Muscle layer of colon (tissue), 2 donors: ENCODE data around the gene EFNA5.

Source experiments
- H3K27ac ChIP-seq: one replicate; pipeline ENCODE4 v1.7.0; 2013; ENCODE audit warnings: low read depth, mild to moderate bottlenecking, low read length, moderate library complexity
- H3K27me3 ChIP-seq, 2 donors: one replicate each; pipeline ENCODE4 v1.7.0; 2013; ENCODE audit warnings: low read length in 2 of 2, mild to moderate bottlenecking in 2 of 2; ENCODE audit not compliant: insufficient read depth in 2 of 2, control insufficient read depth in 1 of 2
- H3K36me3 ChIP-seq: one replicate; pipeline ENCODE4 v1.7.0; 2013; ENCODE audit warnings: mild to moderate bottlenecking, low read length; ENCODE audit not compliant: insufficient read depth
- H3K4me1 ChIP-seq: one replicate; pipeline ENCODE4 v1.7.0; 2013; ENCODE audit warnings: mild to moderate bottlenecking, low read length; ENCODE audit not compliant: insufficient read depth
- H3K4me3 ChIP-seq, 2 donors: one replicate each; pipeline ENCODE4 v1.7.0; 2013; ENCODE audit warnings: low read length in 2 of 2, low read depth in 1 of 2, mild to moderate bottlenecking in 1 of 2, moderate library complexity in 1 of 2
- H3K9ac ChIP-seq: one replicate; pipeline ENCODE4 v1.7.0; 2013; ENCODE audit warnings: low read length
- H3K9me3 ChIP-seq: one replicate; pipeline ENCODE4 v1.7.0; 2013; ENCODE audit warnings: mild to moderate bottlenecking, low read length
- donor health status: abdominal sarcoma.
- donor health status: Adenocarcinoma of cecum.

Gene EFNA5

DNA sequence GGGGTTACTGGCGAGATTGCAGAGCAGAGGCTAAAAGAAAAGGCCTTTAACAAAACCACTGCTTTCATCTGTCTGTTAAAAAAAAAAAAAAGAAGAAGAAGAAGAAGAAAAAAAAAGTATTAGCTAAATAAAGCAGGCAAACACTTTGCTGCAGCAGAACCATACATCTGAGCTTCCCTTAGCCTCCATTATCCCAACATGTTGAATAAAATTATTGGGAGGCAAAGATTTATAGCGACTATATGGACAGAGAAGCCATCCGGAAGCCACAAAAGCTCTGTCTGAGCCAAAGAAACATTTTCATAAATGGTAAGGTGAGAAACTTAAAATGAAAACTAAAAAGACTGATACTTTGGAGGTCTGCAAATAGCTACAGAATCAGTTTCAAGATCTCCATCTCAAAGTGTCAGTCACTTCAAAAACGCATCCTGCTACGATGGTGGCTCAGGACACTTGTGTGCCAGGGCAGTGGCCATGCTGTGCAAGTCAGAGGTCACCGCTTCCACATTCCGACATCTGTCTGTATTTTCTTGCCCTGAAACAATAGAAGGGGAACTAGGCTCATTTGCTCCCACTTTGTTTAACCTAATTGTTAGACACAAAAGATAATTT lies 9.6 kb downstream of the EFNA5 start:
- H3K9ac ChIP-seq, result no peak overlapping the region
- no peak overlapping the region for H3K27ac ChIP-seq

GRCh38 chr5:107658528-107658927 lies 12.2 kb downstream of the EFNA5 start:
- no peaks in the 10 kb centered on the region for H3K4me1 ChIP-seq
- no peak overlapping the region for H3K4me3 ChIP-seq
- H3K9me3 ChIP-seq, result no peaks in the 10 kb centered on the region
- no peak overlapping the region for H3K27ac ChIP-seq
- H3K9ac ChIP-seq, result no peak overlapping the region
- no peaks in the 10 kb centered on the region for H3K36me3 ChIP-seq
- H3K27me3 ChIP-seq, result no peaks in the 10 kb centered on the region

More for the DNA sequence above, 9.6 kb downstream of the EFNA5 start:
- Histone ChIP-seq H3K4me1 (no peaks in the 10 kb centered on the region), H3K4me3 (no peak overlapping the region), H3K27me3 (no peaks in the 10 kb centered on the region), H3K36me3 (no peaks in the 10 kb centered on the region), H3K9me3 (no peaks in the 10 kb centered on the region)

DNA sequence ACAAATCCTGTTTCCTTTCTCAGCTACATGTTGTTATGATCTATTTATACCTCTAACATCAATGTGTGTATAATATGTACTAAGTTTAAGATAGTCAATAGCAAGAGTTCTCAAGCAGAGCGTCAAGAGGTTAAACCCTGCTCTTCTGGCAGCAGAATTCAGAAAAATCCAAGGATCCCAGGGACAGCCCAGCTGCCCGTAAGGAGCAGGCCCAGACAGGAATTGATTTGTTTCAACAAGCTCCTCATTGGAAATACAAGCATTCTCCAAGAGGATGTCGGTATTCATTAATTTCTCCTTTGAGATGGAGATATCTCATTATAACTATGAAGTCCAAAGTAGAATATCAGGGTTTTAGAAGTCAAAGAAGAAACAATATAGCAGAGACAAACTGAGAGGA lies 14.9 kb downstream of the EFNA5 start:
- H3K27ac ChIP-seq, result no peak overlapping the region
- H3K9ac ChIP-seq, result no peak overlapping the region
- no peaks in the 10 kb centered on the region for H3K36me3 ChIP-seq
- H3K4me3 ChIP-seq, result no peak overlapping the region
- no peaks in the 10 kb centered on the region for H3K4me1 ChIP-seq
- H3K9me3 ChIP-seq, result no peaks in the 10 kb centered on the region
- H3K27me3 ChIP-seq, result no peaks in the 10 kb centered on the region

- H3K27me3 ChIP-seq, result no peaks in the 10 kb centered on the region
- H3K27ac ChIP-seq, result no peak overlapping the region
- H3K4me3 ChIP-seq, result no peak overlapping the region
- no peak overlapping the region for H3K9ac ChIP-seq
- no peaks in the 10 kb centered on the region for H3K4me1 ChIP-seq
- H3K9me3 ChIP-seq, result no peaks in the 10 kb centered on the region
- no peaks in the 10 kb centered on the region for H3K36me3 ChIP-seq
These were observed 15.9 kb downstream of the EFNA5 start for GRCh38 chr5:107654827-107655226.

DNA sequence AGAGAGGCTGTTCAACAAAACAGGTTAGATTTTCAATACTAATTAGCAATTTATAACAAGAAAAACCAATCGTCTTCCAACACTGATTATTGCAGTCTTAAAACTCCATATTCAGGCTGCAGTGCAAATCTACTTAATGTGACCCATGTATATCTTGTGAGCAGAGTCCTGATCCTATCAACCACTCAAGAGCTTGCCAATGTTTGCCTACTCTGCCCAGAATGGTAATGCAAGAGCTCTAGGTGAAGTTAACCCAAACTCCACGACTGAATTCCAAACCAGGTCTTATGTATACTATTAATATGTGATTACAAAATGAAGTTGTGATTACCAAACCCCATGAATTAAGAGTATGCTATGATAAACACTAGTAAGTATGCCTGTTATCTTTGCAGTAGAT lies 17.1 kb downstream of the EFNA5 start:
- Histone ChIP-seq H3K4me1 (no peaks in the 10 kb centered on the region), H3K27ac (no peak overlapping the region), H3K9ac (no peak overlapping the region), H3K4me3 (no peak overlapping the region), H3K9me3 (no peaks in the 10 kb centered on the region), H3K27me3 (no peaks in the 10 kb centered on the region), H3K36me3 (no peaks in the 10 kb centered on the region)

GRCh38 chr5:107652839-107653607 lies 17.7 kb downstream of the EFNA5 start:
- Histone ChIP-seq H3K27ac (no peak overlapping the region), H3K9ac (no peak overlapping the region), H3K9me3 (no peaks in the 10 kb centered on the region), H3K36me3 (no peaks in the 10 kb centered on the region), H3K27me3 (no peaks in the 10 kb centered on the region), H3K4me1 (no peaks in the 10 kb centered on the region), H3K4me3 (no peak overlapping the region)

GRCh38 chr5:107652408-107652807 lies 18.3 kb downstream of the EFNA5 start:
- Histone ChIP-seq H3K27ac (no peak overlapping the region), H3K4me3 (no peak overlapping the region), H3K36me3 (no peaks in the 10 kb centered on the region), H3K9ac (no peak overlapping the region), H3K4me1 (no peaks in the 10 kb centered on the region), H3K27me3 (no peaks in the 10 kb centered on the region), H3K9me3 (no peaks in the 10 kb centered on the region)

DNA sequence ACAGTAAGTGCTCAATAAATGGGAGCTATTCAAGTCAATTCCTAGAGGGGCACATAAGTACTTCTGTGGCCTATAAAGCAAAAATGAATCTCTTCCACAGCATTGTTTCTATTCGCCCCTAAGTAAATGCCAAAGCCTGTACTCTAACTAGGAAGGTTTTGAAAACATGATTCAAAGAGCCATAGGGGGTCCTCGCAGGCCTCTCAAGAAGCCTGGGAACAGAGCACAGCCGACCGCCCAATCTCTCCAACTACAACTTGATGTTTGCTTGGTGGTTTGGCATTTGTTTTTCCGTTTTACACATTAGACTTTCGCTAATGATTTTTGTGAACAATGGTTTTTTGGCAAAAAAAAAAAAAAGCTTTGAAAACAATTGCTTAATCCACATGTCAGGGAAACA lies 19.4 kb downstream of the EFNA5 start:
- no peak overlapping the region for H3K27ac ChIP-seq
- H3K9ac ChIP-seq, result no peak overlapping the region
- H3K36me3 ChIP-seq, result no peaks in the 10 kb centered on the region
- no peaks in the 10 kb centered on the region for H3K9me3 ChIP-seq
- H3K4me3 ChIP-seq, result no peak overlapping the region
- no peaks in the 10 kb centered on the region for H3K27me3 ChIP-seq
- no peaks in the 10 kb centered on the region for H3K4me1 ChIP-seq

GRCh38 chr5:107646418-107646817 lies 24.3 kb downstream of the EFNA5 start:
- H3K27ac ChIP-seq, result no peak overlapping the region
- no peaks in the 10 kb centered on the region for H3K36me3 ChIP-seq
- H3K27me3 ChIP-seq, result no peaks in the 10 kb centered on the region
- no peak overlapping the region for H3K4me3 ChIP-seq
- H3K9me3 ChIP-seq, result no peaks in the 10 kb centered on the region
- no peak overlapping the region for H3K9ac ChIP-seq
- H3K4me1 ChIP-seq, result no peaks in the 10 kb centered on the region

- Histone ChIP-seq H3K4me1 (no peaks in the 10 kb centered on the region), H3K36me3 (no peaks in the 10 kb centered on the region), H3K9ac (no peak overlapping the region), H3K27me3 (no peaks in the 10 kb centered on the region), H3K9me3 (no peaks in the 10 kb centered on the region), H3K4me3 (no peak overlapping the region), H3K27ac (no peak overlapping the region)
These were observed 30.2 kb downstream of the EFNA5 start for GRCh38 chr5:107640568-107640967.

DNA sequence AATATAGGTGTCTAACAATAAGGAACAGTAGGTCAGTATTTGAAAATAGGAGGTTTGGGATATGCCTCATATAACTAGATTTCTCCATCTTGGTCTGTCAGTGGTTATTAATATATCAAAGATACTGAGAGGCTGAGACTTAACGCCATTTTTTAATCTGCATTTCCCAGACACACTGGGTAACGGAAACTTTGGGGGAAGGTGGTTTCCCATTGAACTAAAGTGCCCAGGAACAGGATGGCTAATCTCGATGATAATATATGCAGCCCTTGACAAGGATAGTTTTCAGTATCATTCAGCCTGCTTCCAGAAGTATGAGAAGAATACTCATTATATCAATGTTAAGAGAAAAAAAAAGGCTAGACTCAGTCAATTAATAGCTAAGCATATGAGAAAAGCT lies 30.7 kb downstream of the EFNA5 start:
- Histone ChIP-seq H3K4me3 (no peak overlapping the region), H3K36me3 (no peaks in the 10 kb centered on the region), H3K4me1 (no peaks in the 10 kb centered on the region)

DNA sequence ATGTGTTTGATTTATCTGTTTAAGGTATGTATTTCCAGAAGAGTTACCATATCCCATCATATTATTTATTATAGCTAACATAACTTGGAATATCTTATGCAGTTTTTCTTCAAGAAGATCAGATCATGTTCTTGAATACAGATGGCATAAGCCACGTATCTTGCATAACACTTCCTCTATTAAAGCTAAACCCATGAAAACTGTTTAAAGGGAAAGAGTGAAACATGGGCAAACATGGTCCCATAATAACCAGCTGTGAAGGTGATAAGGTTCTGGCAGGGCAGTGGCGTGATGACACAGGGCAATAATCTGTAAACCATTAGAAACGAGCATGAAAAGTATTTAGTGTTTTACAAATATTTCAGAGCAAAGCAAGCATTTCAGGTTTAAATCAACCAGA lies 34.2 kb downstream of the EFNA5 start:
- H3K9me3 ChIP-seq, result no peaks in the 10 kb centered on the region
- no peaks in the 10 kb centered on the region for H3K36me3 ChIP-seq
- H3K9ac ChIP-seq, result no peak overlapping the region
- H3K4me1 ChIP-seq, result no peaks in the 10 kb centered on the region
- H3K27me3 ChIP-seq, result no peaks in the 10 kb centered on the region
- no peak overlapping the region for H3K4me3 ChIP-seq
- no peak overlapping the region for H3K27ac ChIP-seq

More for the DNA sequence above, 30.7 kb downstream of the EFNA5 start:
- Histone ChIP-seq H3K9ac (no peak overlapping the region), H3K9me3 (no peaks in the 10 kb centered on the region), H3K27me3 (no peaks in the 10 kb centered on the region), H3K27ac (no peak overlapping the region)
